8988T (cell line): Measurements from ENCODE around the gene MYH16.
"Not testable (repeated sequence)": the region's sequence is repeated elsewhere in the genome, so short reads cannot be mapped to it uniquely, and the experiment has no call there.

Experiments
- DNase-seq: peaks from one replicate; pipeline ENCODE4 v3.0.0; 2011

MYH16 gene

DNA sequence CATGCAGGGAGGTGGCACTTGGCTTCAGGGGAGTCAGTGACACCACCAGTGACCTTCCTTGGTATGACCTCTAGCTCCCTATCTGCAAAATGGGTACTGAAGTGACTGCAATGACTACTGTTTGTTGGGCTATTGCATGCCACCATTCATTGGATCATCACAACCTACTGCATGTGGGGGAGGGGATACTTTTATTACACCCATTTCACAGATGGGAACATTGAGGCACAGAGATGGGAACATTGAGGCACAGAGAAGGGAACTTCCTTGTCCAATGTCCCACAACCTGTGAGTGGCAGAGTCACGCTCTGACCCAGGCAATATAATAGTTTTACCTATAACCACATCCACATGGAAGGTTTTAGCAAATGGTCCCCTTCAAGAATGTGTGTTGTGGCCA is 12.2 kb upstream of the MYH16 start:
- no peak for DNase-seq

- no peak for DNase-seq
Observed at GRCh38 chr7:99261646-99262045, 11.0 kb upstream of the MYH16 start.

DNA sequence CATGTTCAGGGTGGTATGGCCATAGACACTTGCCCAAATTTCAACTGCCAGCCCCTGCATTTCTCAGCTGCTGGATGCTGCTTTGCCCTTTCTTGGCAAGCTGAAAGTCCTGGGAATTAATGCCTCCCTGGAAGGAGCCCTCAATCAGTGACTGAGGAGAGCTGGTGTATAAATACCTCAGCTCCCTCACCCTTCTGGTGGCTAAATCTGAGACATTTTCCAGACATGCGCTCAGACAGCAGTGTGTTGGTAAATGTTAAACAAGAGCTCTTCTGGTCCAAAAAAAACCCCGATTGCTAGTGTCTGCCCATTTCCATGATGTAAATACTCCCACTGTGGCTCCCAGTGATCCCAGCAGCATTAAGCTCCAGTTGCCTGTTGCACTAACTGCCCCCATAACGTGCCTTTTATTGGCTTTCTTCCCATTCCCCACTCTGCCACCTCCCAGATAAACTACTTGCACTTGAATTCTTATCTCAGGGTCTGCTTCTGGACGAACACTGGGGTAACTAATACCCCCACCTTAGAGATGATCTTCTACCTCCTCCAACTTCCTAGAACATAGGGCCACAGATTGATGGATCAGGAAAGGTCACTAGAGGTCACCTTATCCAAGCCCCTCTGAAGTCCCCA is 6.7 kb upstream of the MYH16 start:
- DNase-seq, result no peak

- DNase-seq, result peak; percentile 79
Observed at GRCh38 chr7:99267481-99267840, 5.2 kb upstream of the MYH16 start.

DNA sequence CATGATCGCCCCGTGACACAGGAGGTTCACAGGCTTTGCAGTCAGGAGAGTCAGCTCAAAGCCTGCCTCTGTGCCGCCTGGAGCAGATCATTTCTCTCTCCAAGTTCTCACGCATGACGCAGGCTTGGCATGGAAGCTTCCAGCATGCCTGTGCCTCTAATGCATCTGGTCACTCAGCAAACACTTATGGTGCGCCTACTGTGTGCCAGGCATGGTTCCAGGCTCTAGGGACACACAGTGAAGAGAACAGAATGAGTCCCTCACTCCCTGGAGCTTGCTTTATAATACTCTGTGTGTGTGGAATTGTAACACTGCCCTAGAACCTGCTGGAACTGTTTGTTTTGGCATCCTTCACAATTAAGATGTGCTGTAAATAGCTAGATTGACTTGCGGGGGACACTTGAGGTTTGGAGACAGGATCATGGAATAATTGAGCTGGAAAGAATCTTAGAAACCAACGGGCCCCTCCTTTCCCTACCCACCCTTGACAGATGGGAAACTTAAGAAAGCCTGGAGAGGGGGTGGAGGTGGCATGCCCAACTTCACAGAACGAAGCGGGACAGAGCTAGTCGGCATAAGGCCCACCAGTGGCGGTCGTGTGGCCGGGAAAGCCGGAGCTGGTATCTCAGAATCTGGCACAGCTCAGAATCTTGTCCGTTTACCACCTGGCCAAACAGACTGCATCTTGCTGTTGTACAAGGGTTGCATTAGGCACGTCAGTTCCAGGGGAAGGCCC is 4.6 kb upstream of the MYH16 start:
- DNase-seq, result no peak

- DNase-seq, result no peak
Observed at GRCh38 chr7:99268577-99268908, 4.1 kb upstream of the MYH16 start.

DNA sequence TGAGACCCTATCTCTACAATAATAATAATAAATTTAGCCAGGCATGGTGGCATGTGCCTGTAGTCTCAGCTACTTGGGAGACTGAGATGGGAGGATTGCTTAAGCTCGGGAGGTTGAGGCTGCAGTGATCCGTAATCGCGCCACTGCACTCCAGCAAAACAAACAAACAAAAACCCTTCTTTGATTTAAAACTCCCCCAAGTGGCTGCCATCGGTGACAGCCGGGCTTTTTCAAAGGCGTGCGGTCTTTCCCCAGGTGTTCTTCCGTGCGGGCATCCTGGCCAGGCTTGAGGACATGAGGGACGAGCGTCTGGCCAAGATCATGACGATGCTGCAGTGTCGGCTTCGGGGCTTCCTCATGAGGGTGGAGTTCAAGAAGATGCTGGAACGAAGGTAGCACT is 1.9 kb upstream of the MYH16 start:
- no peak for DNase-seq

DNA sequence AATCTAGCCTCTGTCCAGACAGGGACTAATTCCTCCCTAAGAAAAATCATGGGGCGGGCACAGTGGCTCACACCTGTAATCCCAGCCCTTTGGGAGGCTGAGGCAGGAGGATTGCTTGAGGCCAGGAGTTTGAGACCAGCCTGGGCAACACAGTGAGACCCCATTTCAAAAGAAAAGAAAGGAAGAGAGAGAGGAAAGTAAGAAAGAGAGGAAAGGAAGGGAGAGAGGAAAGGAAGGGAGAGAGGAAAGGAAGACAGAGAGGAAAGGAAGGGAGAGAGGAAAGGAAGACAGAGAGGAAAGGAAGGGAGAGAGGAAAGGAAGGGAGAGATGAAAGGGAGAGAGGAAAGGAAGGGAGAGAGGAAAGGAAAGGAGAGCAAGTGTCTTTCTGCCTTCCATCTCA is 922 bp downstream of the MYH16 start:
- DNase-seq, result not testable (repeated sequence)

DNA sequence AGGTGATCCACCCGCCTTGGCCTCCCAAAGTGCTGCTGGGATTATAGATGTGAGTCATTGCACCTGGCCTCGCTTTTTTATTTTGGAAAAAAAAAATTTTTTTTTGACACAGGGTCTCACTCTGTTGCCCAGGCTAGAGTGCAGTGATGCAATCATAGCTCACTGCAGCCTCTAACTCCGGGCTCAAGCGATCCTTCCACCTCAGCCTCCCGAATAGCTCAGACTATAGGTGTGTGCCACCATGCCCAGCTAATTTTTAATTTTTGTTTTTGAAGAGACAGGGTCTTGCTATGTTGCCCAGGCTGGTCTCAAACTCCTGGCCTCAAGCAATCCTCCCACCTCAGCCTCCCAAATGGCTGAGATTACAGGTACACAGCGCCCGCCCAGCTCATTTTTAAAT is 2.3 kb downstream of the MYH16 start:
- not testable (repeated sequence) for DNase-seq

DNA sequence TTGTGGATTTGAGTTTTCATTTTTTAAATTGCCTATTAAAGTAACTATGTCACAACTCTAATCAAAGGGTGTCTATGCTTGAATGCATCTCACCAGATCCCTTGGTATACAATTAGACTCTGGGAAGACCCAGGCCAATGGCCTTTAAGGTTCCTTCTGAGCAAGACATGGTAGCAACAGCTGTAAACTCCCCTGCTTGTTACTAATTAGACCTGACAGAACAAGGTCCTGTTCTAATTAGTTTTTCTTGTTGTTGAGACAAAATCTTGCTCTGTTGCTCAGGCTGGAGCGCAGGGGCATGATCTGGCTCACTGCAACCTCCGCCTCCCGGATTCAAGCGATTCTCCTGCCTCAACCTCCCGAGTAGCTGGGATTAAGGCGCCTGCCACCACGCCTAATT is 2.9 kb downstream of the MYH16 start:
- no peak for DNase-seq

- DNase-seq, result no peak
Observed at GRCh38 chr7:99278180-99278579, 5.5 kb downstream of the MYH16 start.

DNA sequence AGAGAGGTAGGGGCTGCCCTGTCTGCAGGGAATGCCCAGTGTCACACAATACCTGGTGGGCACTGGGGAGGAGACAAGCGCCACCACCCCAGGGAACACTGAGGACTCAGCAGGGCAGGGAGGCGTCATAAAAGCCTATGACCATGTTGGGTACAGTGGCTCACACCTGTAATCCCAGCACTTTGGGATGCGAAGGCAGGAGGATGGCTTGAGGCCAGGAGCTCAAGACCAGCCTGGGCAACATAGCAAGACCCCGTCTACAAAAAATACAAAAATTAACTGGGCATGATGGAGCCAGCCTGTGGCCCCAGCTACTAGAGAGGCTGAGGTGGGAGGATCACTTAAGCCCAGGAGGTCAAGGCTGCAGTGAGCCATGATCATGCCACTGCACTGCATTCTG is 11.5 kb downstream of the MYH16 start:
- not testable (repeated sequence) for DNase-seq

- no peak for DNase-seq
Observed at GRCh38 chr7:99287779-99288534, 15.3 kb downstream of the MYH16 start.

GRCh38 chr7:99289185-99289584 is 16.5 kb downstream of the MYH16 start:
- no peak for DNase-seq

GRCh38 chr7:99290148-99290547 is 17.5 kb downstream of the MYH16 start:
- DNase-seq, result not testable (repeated sequence)

DNA sequence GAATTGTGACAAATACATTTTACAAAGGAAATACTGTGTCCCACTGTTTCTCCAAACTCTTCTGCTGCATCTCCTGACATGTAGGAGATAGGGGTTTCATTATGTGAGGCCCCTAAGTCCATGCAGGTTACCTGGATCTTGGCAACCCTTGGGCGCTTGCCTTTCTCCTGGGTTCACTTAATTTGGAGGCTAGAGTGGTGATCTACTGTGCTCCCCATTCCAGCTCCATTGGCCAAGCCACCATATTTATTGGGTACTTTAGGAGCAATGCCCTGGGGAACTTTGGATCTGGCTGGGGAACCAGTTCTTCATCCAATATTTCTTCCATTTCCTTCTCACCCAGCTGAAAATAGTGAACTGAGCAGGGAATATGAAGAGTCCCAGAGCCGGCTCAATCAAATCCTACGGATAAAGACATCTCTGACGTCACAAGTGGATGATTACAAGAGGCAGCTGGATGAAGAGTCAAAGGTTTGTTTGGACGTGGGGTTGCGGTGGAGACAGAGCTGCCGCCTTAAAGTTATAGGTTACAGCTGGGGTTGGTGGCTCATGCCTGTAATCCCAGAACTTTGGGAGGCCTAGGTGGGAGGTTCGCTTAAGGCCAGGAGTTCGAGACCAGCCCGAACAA is 18.5 kb downstream of the MYH16 start:
- no peak for DNase-seq

DNA sequence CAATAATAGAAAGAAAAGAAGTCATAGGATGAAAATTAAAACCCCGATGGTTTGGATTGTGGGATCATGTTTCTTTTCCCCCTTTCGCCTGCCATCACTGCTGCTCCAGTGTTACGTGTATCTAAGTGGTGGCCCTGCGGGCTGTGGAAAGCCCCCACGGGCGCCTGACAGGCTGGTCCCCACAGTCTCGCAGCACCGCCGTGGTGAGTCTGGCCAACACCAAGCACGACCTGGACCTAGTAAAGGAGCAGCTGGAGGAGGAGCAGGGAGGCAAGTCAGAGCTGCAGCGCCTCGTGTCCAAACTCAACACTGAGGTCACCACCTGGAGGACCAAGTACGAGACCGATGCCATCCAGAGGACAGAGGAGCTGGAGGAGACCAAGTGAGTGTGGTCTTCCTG is 19.5 kb downstream of the MYH16 start:
- no peak for DNase-seq

DNA sequence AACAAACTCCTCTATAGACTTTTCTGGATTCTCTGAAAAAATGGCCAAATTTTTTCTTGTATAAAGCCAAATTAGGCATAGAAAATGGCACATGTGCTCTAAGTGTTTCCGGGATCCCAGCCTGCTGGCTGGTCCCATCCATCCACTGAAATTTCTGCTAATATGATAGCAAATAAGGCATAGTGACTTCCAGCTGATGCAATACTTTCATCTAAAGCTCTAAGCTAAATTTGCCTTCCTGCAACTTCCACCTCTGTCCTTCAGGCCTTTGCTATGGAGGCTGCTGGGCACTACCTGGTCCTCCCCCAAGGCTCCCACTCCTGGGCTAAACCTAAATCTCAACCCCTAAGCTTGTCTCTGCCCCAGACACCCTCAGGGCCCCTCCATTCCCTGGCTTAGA is 20.5 kb downstream of the MYH16 start:
- DNase-seq, result no peak

DNA sequence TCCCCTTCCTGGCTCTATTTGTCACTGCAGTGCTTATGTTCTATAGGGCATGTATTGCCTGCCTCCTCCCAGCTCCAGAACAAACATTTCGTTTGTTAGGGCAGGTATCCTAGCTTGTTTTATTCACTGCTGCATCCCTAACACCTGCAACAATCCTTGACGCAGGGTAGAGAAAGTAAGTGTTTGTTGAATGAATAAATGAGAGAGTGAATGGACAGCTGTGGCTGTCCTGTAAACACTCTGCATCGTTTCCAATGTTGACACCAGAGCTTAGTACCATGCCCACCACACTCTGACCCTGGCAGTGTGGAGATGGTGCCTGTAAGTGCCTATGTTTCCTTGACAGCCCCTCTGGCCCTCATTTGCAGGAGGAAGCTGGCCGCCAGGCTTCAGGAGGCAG is 21.0 kb downstream of the MYH16 start:
- DNase-seq, result no peak

GRCh38 chr7:99296471-99296870 is 23.8 kb downstream of the MYH16 start:
- no peak for DNase-seq

DNA sequence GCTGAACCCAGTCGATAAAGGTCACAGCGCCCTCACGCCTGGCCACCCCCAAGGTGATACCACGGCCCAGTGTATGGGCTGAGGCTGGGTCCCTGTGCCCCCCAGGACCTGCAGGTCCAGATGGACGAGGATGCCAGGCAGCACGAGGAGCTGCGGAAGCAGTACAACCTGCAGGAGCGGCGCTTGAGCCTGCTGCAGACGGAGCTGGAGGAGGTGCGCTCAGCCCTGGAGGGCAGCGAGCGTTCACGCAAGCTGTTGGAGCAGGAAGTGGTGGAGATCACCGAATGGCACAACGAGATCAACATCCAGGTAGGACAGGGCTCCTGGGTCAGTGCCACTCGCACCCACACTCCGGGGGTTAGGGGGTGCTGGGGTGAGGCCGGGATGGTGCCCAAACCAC is 28.9 kb downstream of the MYH16 start:
- DNase-seq, result no peak

DNA sequence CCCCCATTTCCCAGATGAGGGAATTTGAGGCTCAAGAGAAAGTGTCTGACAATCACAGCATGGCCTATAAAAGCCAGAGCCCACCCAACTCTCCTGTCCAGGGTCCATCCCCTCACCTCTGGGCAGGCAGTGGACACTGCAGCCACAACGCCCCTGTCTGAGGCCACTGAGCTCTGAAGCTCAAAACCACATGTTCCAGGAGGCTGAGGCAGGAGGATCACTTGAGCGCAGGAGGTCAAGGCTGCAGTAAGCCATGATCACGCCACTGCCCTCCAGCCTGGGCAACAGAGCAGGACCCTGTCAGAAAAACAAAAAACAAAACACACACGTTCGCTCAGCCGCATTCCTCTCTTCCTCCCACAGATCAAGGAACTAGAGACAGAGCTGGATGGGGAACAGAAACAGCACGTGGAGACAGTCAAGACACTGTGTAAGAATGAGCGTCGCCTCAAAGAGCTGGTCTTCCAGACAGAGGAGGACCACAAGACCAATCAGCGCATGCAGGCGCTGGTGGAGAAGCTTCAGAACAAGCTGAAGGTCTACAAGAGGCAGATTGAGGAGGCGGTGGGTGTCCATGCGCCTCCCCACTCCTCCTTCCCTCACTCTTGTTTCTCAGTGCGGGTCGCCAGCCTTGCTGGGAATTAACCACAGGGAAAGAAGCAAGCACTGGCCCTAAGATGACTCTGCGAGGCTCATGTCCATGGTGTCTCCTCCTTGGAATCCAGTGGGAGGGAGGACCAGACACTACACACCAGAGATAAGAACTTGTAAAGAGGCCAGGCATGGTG is 33.0 kb downstream of the MYH16 start:
- DNase-seq, result no peak

DNA sequence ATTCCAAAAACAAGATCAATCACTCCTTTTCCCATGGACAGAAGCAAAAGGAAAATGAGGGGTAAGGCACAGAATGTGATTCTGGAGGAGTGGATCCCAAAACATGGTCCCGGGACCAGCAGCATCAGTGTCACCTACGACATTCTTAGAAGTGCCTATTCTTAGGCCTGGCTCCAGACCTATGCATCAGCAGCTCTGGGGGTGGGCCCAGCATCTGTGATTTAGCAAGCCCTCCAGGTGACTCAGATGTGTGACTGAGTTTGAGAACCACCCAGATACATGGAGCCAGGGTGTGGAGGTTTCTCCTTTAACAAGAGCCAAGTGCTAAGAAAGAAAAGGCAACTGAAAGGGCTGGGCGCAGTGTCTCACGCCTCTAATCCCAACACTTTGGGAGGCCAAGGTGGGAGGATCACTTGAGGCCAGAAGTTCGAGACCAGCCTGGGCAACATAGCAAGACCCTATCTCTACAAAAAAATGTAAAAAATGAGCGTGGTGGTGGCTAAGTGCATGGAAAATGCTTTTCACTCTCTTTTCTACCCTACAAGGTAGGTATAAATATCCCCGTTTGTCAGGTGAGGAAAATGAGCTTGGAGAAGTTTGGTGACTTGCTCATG is 35.9 kb downstream of the MYH16 start:
- DNase-seq, result no peak
